NCI-H146 treated with DMSO at 0.1 percent for 48 hours (cell line): Measurements from ENCODE around the gene SOAT2.

Experiments
- DNase-seq: peaks from one replicate; lab custom pipeline; 2025; ENCODE audit not compliant: unreplicated experiment; lab: John Stamatoyannopoulos, UW

SOAT2 gene, protein sequence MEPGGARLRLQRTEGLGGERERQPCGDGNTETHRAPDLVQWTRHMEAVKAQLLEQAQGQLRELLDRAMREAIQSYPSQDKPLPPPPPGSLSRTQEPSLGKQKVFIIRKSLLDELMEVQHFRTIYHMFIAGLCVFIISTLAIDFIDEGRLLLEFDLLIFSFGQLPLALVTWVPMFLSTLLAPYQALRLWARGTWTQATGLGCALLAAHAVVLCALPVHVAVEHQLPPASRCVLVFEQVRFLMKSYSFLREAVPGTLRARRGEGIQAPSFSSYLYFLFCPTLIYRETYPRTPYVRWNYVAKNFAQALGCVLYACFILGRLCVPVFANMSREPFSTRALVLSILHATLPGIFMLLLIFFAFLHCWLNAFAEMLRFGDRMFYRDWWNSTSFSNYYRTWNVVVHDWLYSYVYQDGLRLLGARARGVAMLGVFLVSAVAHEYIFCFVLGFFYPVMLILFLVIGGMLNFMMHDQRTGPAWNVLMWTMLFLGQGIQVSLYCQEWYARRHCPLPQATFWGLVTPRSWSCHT

DNA sequence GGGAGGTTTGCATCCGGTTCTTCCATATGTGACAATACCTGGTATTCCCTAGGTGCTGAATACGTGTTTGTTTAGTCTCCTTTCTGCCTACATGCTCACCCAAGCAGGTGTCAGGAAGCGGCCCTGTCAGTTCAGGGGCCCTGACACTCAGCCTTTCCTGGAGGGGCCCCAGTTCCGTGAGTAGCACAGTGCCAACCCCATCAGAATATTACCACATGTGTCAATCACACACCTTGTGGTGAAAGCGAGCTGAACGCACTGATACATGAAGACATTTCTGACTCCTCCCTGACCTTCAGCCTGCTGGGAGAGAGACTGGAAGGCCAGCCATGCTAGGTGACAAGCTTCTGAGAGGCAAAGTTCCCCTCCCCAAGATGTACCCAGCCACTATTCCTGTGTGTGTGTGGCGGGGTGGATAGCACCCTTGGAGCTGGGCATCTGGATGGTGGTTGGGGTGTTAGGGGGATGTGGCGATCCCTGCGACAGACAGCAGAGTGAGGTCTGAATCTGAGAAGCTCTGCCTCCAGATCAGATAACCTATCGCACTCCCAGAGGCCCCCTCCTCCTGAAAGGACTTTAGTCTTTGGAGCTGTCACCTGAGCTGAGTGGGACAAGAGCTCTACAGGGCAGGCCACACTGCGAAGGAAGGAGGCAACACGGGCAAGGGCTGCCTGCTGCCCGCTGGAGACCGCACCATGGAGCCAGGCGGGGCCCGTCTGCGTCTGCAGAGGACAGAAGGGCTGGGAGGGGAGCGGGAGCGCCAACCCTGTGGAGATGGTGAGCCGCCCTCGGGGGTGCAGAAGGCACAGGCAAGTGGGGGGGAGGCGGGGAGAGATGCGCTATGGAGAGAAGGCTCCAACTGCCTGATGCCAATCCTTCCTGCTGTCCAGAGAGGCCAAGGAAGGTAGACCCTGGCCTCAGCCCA lies at the start of gene SOAT2:
SOAT2 (plus strand) TSS at position 604 of the 925 bp plus-strand sequence; CDS start at position 696, 92 bp downstream.
- DNase-seq, result peak; percentile 16

DNA sequence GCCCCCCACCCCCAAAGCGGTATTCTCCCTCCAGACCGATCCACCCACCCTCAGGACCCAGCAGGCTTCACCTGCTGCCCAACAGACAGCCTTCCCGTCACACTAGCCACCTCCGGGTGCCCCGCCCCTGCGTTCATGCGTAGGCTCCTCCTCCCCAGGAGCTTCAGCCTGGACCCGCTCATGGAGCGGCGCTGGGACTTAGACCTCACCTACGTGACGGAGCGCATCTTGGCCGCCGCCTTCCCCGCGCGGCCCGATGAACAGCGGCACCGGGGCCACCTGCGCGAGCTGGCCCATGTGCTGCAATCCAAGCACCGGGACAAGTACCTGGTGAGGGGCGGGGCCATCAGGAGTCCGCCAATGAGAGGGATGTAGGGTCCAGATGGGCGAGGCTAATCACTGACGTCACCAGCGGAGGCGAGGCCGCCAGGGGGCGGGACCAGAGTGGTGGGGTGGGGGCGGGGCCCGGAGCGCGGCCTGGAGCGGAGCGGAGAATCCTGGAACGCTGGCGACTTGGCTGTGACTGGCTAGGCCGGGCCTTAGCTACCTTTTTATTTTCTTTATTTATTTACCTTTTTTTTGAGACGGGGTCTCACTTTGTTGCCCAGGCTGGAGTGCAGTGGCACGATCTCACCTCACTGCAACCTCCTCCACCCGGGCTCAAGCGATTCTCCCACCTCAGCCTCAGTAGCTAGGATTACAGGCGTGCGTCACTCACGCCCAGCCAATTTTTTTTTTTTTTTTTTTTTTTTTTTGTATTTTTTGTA lies 49.0 kb upstream of the SOAT2 start:
- peak; percentile 96 for DNase-seq

DNA sequence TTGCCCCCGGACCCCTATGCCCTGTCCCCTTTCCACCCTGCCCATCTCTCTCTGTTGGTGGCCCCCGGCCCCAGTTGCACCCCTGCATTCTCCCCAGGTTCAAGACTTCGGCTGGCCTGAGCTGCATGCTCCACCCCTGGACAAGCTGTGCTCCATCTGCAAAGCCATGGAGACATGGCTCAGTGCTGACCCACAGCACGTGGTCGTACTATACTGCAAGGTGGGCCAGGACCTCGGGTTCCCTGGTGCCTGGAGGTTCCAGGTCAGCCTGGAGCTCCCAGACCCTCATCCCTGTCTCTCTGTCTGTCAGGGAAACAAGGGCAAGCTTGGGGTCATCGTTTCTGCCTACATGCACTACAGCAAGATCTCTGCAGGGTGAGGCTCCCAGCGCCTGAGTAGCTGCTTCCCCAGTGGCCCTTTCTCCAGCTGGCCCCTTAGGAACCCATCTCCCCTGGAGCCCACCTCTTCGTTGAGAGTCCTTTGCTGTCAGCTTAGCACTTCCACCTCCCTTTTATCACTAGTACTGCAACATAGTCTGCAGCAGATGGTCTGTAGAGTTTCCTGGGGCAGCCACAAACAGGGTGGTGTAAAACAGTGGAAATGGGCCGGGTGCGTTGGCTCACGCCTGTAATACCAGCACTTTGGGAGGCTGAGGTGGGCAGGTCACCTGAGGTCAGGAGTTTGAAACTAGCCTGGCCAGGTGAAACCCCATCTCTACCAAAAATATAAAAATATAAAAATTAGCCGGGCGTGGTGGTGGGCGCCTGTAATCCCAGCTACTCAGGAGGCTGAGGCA lies 47.6 kb upstream of the SOAT2 start:
- DNase-seq, result no peak

DNA sequence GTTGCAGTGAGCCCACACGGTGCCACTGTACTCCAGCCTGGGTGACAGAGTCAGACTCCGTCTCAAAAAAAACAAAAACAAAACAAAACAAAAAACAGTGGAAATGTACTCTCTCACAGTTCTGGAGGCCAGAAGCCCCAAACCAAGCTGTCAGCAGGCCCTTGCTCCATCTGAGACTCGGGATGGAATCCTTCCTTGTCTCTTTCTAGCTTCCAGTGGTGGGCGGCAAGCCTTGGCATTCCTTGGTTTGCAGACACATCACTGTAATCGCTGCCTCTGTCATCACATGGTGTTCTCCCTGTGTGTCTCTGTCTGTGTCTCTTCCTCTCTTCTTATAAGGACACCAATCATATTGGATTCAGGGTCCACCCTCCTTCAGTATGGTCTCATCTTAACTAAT lies 47.0 kb upstream of the SOAT2 start:
- no peak for DNase-seq

DNA sequence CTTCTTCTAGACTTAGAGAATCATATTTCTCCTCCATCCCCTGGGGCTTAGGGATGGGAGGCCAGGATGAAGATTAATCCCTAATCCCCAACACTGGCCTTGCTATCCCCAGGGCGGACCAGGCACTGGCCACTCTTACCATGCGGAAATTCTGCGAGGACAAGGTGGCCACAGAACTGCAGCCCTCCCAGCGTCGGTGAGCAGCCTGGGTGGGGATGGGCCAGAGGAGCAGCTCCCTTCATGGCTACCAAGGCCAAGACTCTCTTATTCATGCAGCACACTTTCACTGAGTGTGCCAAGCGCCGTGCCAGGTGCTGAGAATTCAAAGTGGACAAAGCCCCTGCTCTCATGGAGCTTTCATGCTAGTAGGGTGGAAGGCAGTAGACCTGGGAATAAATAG lies 46.4 kb upstream of the SOAT2 start:
- no peak for DNase-seq

DNA sequence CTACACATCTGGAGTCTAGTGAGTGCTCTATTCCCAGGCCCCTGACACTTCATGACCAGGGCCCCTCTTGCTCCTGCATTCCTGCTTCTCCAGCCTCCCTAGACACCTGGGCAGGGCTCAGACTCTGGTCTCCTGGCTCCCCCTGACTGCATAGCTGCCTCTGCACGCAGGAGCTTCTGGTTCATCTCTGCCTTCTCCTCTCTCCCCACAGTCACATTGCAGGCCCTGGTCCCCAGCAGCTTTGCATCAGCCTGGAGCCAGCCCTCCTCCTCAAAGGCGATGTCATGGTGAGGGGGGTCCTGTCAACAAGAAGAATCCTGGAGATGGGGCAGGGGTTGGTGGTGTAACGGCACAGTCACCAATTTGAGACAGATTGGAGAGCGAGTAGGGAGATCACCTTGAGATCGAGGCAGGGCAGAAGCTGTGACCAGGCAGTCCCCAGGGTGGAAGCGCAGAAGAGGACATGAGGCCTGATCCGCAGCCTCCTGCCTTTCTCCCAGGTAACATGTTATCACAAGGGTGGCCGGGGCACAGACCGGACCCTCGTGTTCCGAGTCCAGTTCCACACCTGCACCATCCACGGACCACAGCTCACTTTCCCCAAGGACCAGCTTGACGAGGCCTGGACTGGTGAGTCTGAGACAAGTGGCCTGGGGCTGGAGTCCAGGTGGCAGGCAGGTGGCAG lies 45.3 kb upstream of the SOAT2 start:
- no peak for DNase-seq

DNA sequence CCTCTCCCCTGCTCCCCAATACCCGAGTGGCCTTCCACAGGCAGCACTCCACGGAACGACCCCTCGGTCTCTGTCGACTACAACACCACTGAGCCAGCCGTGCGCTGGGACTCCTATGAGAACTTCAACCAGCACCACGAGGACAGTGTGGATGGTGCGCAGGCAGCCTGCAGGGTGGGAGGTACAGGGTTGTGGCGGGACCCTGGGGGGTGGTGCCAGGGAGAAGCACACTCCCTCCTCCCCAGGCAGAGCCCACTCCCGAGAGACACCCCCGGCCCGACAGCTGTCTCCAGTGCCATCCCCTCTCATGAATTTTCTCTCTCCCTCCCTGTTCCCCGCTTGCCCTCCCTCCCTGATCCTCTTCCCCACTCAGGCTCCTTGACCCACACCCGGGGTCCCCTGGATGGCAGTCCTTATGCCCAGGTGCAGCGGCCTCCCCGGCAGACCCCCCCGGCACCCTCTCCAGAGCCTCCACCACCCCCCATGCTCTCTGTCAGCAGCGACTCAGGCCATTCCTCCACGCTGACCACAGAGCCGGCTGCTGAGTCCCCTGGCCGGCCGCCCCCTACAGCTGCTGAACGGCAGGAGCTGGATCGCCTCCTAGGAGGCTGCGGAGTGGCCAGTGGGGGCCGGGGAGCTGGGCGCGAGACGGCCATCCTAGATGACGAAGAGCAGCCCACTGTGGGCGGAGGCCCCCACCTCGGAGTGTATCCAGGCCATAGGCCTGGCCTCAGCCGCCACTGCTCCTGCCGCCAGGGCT lies 44.4 kb upstream of the SOAT2 start:
- DNase-seq, result no peak

DNA sequence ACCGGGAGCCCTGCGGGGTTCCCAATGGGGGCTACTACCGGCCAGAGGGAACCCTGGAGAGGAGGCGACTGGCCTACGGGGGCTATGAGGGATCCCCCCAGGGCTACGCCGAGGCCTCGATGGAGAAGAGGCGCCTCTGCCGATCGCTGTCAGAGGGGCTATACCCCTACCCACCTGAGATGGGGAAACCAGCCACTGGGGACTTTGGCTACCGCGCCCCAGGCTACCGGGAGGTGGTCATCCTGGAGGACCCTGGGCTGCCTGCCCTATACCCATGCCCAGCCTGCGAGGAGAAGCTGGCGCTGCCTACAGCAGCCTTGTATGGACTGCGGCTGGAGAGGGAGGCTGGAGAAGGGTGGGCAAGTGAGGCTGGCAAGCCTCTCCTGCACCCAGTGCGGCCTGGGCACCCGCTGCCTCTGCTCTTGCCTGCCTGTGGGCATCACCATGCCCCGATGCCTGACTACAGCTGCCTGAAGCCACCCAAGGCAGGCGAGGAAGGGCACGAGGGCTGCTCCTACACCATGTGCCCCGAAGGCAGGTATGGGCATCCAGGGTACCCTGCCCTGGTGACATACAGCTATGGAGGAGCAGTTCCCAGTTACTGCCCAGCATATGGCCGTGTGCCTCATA lies 43.7 kb upstream of the SOAT2 start:
- no peak for DNase-seq

DNA sequence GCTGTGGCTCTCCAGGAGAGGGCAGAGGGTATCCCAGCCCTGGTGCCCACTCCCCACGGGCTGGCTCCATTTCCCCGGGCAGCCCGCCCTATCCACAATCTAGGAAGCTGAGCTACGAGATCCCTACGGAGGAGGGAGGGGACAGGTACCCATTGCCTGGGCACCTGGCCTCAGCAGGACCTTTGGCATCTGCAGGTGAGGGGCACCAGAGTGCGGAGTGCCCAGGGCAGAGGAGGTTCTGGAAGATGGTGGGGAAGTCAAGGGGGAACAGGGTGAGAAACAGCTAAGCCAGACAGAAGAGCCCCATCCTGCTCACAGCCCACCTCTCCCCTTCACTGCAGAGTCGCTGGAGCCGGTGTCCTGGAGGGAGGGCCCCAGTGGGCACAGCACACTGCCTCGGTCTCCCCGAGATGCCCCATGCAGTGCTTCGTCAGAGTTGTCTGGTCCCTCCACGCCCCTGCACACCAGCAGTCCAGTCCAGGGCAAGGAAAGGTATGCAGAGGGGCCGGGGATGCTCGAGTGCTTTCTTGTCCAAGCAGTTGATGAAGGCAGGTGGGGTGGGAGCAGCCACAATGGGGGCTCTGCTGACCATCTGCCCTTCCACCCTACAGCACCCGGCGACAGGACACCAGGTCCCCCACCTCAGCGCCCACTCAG lies 43.1 kb upstream of the SOAT2 start:
- DNase-seq, result no peak

DNA sequence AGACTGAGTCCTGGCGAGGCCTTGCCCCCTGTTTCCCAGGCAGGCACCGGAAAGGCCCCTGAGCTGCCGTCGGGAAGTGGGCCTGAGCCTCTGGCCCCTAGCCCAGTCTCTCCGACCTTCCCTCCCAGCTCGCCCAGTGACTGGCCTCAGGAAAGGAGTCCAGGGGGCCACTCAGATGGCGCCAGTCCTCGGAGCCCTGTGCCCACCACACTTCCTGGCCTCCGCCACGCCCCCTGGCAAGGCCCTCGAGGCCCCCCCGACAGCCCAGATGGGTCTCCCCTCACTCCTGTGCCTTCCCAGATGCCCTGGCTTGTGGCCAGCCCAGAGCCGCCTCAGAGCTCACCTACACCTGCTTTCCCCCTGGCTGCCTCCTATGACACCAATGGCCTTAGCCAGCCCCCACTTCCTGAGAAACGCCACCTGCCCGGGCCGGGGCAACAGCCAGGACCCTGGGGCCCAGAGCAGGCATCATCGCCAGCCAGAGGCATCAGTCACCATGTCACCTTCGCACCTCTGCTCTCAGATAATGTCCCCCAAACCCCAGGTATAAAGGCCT lies 42.5 kb upstream of the SOAT2 start:
- DNase-seq, result no peak

DNA sequence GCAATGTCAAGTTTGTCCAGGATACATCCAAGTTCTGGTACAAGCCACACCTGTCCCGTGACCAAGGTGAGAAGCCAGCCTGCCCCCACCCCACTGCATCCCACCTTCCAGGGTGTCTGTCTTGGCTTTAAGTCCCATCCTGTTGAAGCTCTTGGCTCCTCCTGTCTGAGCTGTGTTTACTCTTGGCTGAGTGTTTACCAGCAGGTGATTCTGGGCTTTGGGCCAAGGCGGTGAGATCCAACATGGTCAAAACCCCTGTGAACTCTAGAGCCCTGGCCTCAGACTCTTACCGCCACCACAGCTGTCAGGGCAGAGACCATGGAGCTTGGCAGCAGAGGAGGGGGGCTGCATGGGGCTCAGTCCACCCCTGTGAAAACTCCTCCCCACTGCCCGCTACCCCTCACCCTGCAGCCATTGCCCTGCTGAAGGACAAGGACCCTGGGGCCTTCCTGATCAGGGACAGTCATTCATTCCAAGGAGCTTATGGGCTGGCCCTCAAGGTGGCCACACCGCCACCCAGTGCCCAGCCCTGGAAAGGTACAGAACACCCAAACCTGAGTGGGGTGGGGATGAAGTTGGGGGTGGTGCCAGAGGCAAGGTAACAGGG lies 41.8 kb upstream of the SOAT2 start:
- DNase-seq, result peak; percentile 64

DNA sequence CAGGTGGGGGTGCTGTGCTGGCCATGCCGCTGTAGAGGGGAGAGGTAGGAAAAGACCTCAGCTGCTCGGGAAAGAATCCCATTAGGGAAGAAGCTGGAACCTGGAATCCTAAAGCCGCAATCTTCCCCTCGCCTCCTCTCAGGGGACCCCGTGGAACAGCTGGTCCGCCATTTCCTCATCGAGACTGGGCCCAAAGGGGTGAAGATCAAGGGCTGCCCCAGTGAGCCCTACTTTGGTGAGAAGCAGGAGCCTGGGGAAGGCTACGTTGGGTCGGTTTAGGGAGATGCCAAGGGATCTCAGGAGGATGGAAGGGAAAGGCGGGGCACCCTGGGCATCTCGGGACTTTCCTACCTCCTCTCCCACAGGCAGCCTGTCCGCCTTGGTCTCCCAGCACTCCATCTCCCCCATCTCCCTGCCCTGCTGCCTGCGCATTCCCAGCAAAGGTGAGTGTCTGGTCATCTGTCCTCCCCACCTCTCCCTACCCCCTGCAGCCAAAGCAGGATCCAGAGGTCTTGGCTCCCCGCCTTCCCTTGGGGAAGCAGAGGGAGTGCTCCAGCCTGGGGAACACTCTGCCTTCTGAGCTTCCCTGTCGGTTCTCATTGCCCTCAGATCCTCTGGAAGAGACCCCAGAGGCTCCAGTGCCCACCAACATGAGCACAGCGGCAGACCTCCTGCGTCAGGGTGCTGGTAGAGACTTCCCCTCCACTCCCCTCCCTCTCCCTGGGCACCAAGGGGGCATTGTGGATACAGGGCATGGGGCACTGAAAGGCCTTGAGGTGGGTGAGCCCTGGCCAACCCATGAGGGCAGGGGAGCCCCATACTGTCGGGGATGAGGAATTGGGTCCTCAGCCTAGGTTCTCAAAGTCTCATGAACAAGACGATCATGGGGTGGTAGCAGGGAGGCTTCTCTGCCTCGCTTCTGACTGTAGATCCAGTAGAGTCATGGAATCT lies 41.0 kb upstream of the SOAT2 start:
- no peak for DNase-seq

DNA sequence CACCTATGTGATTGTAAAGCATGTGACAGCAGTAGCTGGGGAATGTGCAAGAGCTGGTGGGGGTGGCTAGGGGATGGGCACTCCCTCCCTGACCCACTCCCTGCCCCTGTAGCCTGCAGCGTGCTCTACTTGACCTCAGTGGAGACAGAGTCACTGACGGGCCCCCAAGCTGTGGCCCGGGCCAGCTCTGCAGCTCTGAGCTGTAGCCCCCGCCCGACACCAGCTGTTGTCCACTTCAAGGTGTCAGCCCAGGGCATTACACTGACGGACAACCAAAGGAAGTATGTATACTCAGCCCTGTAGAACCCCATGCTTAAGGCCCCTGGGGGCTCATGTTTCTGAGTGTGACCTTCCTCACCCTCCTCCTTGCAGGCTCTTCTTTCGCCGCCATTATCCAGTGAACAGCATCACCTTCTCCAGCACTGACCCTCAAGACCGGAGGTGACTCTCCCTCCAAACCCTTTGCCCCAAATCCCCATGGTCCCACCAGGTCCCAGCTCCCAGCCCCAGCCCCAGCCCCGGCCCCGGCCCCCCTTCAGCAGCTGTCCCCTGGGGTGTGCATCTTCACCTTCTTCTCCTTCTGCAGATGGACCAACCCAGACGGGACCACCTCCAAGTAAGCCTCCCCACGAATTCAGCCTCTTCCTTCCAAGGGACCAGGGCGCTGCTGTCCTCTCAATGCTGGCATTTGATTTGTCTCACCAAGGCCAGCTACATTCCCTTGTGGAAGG lies 40.1 kb upstream of the SOAT2 start:
- no peak for DNase-seq

DNA sequence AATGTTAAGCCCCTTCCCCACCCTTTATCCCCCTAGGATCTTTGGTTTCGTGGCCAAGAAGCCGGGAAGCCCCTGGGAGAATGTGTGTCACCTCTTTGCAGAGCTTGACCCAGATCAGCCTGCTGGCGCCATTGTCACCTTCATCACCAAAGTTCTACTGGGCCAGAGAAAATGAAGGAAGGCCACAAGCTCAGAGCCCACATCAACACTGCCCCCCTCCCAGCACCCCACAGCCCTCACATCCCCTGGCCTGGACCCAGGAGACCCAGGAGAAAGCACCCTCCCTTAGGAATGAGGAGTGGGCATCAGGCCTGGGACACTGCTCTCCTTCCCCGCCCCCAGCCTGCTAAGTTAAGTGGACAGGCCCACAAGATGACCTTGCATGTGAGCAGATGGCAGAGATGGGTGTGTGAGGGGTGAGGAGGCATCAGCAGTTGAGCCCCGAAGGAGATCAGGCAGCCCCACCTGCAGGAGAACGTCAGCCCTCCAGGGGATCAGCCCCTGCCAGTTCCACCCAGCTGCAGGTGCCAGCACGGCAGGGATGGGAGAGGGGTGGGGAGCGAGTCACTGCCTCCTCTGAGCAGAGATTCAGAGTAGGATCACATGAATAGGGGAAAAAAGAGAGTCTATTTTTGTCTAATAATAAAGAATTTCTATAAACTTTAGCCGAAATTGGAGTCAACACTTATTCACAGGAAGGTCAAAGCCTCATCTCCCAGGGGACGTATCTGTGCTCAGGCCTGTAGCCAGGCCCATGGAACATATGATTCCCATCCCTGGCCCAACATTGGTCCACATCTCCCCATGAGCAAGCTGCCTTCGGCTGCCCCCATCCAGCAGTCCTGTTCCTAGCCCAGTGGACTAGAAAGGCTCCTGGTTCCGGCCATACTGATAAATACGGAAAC lies 39.3 kb upstream of the SOAT2 start:
- DNase-seq, result no peak
